ENCODE results near the gene TNFRSF13B.
"Not testable (repeated sequence)": the region's sequence is repeated elsewhere in the genome, so short reads cannot be mapped to it uniquely, and the experiment has no call there.

Gene TNFRSF13B

DNA sequence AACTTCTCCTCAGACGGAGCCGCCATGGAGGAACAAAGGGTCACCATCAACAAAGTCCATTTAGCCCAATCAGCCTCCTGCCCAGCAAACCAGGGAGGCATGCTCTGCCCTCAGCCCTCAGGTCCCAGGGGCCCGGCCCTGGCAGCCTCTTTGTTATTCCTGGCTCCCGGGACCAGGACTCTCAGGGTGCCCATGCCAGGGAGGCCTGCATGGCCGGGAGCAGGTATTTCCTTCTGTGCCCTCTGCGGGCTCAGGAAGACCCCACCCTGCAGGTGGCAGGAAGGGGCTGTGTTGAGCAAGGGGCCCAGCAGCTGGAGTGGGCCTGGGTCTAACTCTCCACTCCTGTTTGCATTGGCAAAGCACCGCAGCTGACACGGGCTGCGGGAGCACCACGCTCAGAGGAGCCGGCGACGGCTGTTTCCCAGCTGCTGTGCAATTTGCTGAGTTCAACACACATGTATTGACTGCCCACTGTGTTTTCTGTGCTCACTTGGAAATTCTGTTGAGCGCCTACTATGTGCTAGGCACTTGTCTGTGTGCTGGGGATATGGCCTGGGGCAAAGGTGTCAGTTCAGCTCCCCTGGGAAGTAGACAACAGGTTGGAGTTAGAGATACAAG is 33.2 kb upstream of the TNFRSF13B start:
- DNase-seq: not testable (repeated sequence)

DNA sequence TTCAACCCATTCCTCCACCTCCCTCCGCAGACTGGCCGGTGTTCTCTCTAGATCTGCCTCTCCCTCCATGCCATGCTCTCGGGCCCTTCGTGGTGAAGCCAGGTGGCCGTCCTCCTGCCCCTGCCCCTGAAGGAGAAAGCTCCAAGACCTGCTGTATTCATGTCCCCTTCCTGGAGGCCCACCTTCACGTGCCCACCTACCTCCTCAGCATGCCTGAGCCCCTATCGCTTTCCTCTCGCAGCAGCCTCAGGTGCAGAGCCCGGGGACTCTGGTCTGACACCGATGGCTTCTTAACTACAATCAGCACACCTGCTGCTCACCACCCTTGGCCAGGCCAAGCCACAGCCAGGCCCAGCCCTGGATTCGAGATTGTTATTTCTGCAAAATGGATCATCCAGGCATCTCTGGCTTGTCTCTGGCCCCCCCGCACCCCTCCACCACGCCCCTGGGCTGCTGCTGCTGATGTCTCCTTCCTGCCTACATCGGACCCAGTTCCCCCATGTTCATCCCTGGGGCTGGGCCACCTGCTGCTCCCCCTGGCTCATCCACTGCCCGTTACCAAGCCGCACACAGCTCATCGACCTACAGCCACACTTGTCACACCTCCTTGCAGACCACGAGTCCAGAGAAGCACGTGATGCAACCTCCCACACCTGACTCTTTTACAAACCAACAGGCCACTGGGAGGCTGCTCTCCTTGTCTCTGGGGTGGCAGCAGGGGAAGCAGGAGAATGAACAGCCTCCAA is 32.5 kb upstream of the TNFRSF13B start:
- DNase-seq: no peak

DNA sequence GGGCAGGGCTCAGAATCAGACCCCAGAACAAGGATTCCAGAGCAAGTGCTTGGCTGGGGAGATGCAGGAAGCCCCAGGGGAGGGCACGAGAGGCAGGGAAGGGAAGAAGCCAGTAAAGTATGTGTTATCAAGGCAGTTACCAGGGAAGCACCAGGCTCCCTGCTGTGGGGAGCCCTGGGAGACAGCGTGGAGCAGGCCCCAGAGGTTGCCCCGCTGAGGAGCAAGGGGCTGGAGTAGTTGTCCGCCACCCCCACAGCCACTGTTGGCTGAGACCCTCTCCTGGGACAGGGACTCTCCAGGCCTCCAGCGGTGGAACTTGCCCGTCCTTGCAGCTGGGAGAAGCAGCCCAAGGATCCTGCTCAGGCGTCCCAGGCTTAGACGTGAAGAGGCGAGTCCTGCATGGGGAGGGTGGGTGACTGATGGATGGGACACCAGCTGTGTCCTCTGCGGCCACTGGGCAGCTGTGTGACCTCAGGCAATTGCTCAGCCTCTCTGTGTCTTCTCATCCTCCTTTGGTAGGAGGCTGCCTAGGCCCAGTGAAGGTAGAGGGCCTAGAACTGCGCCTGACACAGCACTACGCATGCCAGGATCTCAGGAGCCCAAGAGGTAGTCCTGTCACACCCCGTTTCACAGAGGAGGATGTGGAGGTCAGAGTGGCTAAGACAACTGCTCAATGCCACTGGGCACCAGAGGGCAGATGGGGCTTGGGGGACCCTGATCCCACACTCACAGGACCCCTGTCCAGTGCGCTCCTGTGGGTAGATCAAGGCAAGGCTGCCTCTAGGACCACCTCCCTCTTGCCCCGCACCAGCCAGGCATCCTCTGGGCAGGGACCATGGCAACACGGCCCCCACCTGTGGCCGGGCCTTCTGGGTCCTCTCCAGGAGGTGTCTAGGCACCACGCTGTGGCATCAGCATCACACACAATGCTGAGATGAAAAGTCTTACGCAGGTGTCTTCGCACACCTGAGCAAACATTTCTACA is 31.1 kb upstream of the TNFRSF13B start:
- not testable (repeated sequence) for DNase-seq

DNA sequence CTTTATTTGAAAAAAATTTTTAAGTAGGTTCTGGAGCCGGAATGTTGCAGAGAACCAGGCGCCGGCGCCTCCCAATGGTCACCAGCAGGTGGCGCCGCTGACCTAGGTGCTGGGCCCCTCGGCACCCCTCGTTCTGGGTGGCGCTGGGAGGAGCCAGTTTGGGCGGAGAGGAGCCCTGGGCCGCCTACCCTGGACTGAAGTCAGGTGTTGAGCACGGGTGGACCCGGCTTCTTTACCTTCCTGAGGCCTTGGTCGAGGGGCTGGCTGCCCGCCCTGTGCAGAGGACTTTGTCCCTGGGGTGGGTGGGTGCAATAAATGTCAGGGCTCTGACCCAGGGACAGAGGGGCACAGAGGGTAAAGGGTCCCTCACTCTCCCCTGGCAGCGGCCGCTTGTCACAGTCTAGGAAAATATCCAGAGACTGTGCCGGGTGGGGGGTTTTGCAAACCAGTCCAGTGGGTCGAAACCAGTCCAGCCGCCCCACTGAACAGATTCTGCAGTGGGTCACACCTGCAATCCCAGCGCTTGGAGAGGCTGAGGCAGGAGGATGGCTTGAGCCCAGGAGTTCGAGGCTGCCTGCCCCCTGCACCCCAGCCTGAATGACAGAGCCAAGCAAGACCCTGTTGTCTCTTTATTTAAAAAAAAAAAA is 30.1 kb upstream of the TNFRSF13B start:
- DNase-seq: peak; percentile 30 to 79

DNA sequence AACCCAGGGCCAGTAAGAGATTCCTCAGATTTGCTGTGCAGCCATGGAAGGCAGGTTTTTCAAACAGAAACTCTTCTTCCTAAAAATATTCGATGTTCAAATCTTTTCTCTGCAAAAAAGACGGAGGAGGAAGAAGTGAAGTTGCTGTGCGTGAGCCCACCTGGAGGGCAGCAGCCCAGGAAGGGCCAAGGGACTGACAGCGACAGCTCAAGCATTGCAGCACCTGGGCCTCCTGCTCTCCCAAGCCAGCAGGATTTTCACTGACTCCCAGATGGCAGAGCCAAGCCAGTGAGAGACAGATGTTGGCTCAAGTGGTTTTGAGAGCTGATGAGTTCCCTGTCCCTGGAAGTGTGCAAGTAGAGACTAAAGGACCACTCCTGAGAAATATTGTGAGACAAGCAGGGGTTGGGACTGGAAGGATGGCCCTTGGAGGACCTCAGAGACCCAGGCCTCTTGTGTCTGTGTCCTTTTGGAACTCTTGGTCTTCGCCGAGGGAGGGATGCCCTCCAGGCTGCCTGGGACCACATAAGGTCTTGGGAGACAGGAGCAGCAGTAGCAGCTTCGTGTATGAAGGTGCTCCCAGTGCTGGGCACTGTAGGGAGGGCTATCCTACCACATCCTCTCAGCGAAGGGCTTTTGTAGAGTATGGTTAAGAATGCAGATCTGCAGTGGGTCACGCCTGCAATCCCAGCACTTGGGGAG is 29.3 kb upstream of the TNFRSF13B start:
- no peak for DNase-seq

DNA sequence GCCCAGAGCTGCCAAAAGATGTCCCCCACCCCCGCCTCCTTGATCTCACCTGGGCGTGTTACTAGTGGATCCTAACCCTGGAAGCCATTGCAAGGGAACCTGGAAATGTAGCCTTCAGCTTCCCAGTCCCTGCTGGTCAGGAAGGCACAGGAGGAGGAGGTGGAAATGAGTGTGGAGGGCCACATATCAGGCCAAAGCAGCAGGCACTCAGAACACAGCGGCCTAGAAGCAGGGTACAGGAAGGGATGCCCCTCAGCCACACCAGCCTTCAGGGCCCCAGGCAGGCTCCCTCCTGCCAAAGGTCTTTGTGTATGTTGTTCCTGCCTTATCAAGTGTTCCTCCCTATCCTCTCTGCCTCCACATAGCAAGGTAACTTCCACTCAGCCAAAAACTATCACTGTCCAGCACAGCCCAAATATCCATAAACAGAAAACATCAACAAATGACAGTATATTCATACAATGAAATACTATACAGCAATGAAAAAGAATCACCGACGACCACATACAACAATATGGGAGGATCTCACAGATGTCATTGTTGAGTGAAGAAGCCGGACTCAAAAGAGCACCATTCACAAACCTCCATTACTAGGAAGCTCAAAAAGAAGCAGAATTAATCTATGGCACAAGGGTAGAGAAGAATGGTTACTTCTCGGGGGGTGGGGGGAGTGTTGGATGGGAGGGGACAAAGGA is 28.2 kb upstream of the TNFRSF13B start:
- DNase-seq: no peak

DNA sequence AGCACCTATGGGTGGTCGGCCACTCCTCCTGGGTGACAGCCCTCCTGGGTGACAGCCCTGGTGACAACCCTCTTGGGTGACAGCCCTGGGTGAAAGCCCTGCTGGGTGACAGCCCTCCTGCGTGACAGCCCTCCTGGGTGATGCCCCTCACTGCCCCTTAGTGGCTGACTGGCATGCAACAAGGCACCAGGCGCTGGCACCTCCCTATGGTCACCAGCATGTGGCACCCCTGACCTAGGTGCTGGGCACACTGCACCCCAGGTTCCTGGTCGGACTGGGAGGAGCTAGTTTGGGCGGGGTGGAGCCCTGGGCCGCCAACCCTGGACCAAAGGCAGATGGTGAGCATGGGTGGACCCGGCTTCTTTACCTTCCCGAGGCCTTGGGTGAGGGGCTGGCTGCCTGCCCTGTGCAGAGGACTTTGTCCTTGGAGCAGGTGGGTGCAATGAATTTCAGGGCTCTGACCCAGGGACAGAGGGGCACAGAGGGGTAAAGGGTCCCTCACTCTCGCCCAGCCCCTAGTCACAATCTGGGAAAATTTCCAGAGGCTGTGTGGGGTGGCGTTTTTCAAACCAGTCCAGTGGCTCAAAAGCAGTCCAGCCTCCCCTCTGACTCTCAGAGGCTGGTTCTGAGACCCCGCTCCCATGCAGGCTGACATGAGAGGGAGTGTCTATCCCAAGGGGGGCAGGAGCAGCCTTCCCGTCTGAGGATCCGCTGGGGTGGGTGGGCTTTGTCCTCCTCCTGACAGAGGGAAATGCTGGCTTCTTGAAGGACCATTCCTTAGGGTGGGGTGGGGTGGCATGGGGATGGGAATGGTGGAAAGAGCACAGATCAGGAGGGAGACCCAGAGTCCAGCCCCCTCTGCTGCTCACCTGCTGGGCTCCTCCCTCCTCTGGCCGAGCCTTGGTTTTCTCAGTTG is 25.9 kb upstream of the TNFRSF13B start:
- peak; percentile 72 to 81 for DNase-seq

DNA sequence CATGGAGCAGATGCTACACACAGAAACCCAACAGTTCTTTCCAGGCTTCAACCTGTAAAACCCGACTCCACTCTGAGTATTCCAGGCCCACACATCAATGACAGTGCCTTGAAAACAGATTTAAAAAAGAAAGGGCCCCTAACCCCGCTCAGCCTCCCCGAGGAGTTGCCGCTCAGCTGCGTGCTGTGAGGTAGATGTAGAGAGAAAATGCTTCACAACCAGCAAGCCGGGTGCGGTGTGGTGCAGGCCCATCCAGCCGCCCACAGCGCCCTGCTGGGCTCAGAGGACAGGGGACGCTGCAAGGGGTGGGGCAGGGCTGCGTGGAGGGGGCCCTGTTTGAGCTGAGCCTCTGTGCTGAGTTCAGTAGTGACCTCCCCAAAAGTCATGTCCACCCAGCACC is 24.8 kb upstream of the TNFRSF13B start:
- not testable (repeated sequence) for DNase-seq

DNA sequence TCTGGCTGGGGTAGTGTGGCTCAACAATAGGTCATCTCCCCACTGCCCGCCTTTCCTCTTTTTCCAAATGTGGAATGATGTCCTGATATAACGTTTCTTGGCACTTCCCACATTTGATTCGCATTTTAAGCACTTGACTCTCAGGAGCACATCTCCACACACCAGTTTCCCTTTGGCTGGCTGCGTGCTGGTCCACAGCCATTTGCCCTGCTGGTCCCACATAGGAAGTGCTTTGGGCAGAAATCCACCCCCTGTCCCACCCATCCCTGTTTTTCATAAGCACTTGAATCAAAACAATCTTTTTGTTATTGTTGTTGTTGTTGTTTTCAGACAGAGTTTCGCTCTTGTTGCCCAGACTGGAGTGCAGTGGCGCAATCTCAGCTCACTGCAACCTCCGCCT is 24.0 kb upstream of the TNFRSF13B start:
- DNase-seq: no peak

DNA sequence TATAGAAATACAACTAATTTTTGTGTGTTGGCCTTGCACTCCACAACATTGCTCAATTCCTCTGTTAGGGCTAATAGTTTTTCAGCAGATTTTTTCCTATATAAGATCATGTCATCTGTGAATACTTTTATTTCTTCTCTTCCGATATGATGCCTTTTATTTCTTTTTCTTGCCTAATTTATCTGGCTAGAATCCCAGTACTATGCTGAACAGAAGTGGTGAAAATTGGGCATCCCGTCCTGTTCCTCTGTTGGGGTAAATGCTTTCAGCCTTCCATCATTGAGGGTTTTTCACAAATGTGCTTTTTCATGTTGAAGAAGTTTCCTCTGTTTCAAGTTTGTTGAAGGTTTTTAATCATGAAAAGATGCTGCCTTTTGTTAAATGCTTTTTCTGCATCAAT is 22.7 kb upstream of the TNFRSF13B start:
- DNase-seq: no peak

DNA sequence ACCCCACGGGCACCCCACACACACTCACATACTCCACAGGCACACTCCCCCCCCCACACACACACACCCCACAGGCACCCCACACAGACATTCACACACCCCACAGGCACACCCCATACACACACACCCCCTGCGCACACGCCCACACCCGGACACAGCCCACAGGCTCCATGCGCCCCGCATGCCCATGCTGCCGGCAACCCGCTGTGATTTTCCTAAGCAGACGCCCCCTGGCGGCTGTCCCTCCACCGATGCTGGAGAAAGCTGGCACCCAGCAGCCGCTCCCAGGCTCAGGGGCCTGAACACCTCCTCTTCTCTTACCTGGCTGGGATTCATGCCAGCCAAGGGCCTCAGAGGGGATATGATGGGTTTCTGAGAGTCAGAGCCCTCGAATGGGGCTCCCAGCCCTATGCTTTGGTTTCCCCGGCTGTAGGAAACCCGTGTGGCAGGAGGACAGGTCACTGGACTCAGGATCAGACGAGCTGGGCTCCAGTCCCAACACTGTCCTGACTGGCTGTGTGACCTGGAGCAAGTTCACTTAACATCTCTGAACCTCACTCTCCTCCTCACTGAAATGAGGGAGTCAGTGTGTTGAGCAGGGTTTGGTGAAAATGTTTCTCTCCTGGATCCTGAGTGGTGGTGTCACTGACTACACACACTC is 19.6 kb upstream of the TNFRSF13B start:
- DNase-seq: peak; percentile 39 to 67

DNA sequence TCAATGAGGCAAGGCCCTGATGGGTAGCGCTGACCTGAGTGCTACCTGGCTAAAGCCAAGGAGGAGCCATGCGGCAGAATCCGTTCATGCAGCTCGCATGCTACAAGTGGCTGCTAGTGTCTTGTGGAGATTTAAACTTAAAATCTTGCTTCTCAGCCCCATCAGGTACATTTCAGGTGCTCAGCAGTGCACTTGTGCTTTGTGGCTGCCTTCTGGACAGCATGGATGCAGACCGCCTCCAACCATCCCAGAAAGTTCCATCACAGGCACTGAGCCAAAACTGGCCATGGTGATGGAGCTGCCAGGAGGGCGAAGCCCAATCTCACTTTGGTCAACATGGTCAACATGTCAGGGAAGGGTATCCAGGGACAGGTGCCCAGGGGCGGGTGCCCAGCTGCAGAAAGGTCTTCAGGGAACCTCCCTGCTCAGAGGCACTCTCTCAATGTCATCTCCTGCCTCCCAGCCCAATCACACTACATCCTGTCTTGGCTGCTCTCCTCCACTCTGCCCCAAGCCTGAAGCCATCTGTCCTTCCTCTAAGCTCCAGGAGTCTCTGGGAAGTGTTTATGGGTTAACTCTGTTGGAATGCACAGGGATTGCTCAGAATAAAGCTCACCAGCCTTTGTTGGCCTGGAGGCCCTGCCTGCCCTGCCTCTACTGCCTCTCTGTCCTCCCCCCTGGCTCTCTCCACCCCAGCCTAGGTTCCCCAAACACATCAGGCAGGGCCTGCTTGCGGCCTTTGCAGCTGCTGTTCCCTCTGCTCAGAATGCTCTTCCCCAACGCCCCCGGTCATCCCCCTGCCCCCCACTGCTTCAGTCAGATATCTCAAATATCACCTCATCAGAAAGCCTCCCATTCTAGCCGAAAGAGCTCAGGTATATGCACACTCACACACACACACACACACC is 18.3 kb upstream of the TNFRSF13B start:
- DNase-seq: peak in 1 of 2 experiments; percentile 46

DNA sequence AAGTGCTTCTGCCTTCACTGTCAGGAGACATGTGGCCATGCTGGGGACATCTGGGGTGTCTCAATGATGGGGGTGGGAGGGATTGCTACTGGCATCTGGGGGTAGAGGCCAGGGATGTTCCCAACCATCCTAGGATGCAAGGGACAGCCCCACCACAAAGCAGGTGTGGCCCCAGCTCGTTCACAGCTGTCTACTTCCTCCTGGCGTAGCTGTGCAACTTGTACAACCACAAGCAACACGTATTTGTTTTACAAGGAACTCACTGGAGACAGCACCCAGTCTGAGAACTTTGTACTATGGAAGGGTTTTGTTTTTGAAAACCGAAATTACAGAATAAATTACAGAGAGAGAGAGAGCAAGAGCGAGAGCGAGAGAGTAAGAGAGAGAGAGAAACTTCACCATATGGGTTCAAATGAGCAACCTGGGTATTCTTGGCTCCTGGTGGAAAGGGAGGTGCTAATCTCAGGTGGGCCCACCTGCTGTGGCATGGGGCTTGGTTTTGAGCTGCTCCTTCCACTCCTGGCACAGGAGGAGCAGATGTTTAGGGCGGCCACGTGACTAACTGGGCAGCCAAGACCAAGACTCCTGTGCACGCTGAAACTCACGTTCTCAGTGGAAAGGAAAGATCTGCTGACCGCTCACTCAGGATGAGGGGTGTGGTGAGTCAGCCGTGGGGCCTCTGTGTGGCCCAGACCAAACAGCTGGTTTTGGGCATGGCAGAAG is 17.5 kb upstream of the TNFRSF13B start:
- no peak for DNase-seq

DNA sequence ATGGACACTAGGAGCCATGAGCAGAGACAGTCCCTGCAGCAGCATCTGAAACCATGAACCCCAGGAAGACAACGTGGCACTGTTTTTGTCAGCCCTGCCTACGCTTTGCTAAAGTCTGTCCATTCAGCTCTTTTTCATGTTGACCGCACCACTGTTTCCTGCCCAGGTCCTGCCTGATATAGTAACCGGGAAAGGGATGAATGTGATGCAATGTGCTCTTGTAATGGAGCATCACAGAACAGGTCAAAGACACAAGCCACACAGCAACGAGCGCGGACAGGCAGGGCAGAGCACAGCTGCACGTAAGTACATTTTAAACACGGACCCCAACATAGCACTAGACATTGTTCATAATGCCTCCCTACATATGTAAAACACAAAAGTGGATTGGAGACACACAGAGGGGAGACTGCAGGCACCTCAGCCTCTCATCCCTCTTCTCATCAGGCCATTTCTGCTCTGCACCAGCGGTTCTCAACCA is 16.9 kb upstream of the TNFRSF13B start:
- DNase-seq: no peak

DNA sequence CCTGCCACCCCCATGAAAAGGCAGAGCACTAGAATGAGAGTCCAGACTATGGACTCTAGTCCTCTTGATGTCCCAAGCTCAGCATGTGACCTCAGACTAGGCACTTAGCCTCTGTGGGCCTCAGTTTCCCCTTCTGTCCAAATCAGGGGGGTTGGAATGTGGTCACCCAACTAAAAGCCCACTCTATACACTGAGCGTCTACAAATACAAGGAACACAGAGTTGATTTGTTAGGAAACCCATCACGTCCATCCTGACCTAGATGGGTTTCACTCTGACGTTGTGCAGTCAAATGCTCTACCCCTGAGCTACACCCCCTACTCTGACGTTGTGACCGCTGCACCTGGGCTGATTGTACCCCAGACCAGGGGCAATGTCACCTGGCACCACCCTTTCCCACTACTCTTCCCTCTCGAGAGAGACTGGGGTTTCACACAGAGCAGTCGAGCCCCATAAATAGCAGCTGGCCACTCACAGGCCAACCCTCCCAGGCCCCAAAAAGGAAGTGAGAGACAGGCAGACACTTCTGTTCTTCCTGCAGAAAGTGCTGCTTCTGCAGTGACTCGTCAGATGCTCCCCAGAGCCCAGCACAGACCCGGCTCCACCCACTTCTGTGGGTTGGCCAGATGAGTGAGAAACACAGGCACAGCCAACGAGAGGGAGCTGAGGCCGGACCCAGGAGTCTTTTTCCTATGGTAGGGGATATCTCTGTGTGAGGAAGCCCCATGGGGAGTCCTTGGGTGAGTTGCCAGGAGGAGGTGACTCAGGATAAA is 16.1 kb upstream of the TNFRSF13B start:
- peak in 1 of 2 experiments; percentile 27 for DNase-seq

DNA sequence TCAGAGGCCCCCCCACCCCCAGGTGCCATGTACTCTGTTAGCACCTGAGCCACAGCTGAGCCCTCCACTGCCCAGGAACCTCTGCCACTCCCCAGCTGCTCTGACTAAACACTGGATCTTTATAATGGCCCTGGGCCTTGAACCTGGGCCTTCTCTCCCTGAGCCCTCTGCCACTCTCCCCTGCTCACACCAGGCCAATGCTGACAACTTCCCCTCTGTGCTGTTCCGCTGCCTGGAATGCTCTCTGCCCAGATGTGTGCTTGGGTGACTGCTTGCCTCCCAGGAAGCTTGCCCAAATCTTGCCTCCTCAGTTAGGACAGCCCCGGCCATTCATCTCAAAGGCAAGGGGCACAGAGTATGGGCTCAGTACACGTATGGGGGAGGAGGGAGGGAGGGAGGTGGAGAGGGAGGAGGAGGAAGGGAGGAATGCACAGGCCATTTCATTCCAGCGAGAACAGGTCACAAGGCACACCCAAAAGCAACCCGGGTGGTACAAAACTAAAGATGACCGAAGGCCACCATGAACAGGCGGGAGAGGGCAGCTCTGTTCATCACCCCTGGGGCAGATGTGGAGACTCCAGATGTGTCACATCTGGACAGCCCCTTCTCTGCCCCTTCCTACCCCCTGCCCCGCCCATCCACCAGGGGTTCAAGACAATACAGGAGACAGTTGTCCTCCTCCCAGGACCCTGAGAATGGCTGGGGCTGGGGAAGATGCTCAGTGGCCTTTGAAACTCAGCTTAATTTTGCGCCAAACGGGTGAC is 15.3 kb upstream of the TNFRSF13B start:
- DNase-seq: no peak

Measured in SW 1271 (cell line).